SK-N-MC (cell line): ENCODE measurements around the gene UTP4.

Source experiments
- EZH2 ChIP-seq: fragments of 200-600 bp; sonication (generic); IDR thresholded peaks from one replicate; pipeline ENCODE4 v1.6.1; 2017; ENCODE audit warnings: antibody characterized with exemption
- POLR2AphosphoS5 ChIP-seq: IDR thresholded peaks from 2 replicates; pipeline ENCODE4 v1.6.1; 2012; ENCODE audit warnings: mild to moderate bottlenecking, low read depth, low read length, borderline replicate concordance

GRCh38 chr16:69110406-69110805 is 22.0 kb upstream of the UTP4 start:
- TF ChIP-seq EZH2 (no peak), POLR2AphosphoS5 (no peak)
